ENCODE data around the gene DCAF12.

GRCh38 chr9:34163434-34163833 lies 36.9 kb upstream of the DCAF12 start:
- TF ChIP-seq CTCF (IDR thresholded peaks at IDR 0.05; ENCODE audit: low read length) (no peak), EZH2phosphoT487 (IDR thresholded peaks at IDR 0.05; ENCODE audit: low read length) (no peak)

Data from MM.1S (cell line).